Embryonic facial prominence (tissue), 1 donor: ENCODE results near the gene SLC30A7.

Source experiments
- DNase-seq: peaks from one replicate; pipeline ENCODE4 v3.0.0-alpha.2; 2016; ENCODE audit errors: extremely low spot score

Gene SLC30A7

GRCh38 chr1:101027194-101027772 lies 131.4 kb downstream of the SLC30A7 start:
- DNase-seq, result no peak

GRCh38 chr1:101028466-101028865 lies 132.6 kb downstream of the SLC30A7 start:
- no peak for DNase-seq

- no peak for DNase-seq
Measured at GRCh38 chr1:101029184-101029583, 133.3 kb downstream of the SLC30A7 start.

GRCh38 chr1:101030881-101031280 lies 135.0 kb downstream of the SLC30A7 start:
- DNase-seq, result no peak
